HepG2 (cell line): Measurements from ENCODE around the gene TULP4. TPM values are rescaled to one million over a fixed set of nuclear protein-coding genes. Genes with fewer than 3 reads are reported as not detected.

Experiments
- ATAC-seq: fragments of 200-7000 bp; cut with Tn5 transposase; 3 replicates; pipeline ENCODE4 v1.9.1; 2020; ENCODE audit warnings: mild to moderate bottlenecking, moderate library complexity
- BruUV-seq: library from RNA; stranded (reverse); fragments of 400-500 nt; replicated peaks from 2 replicates; lab custom pipeline; 2021; lab: Mats Ljungman, UMichigan
- CTCF ChIA-PET: fragments of 300-600 bp; formaldehyde crosslinking; extraction: SDS; loops from one replicate; lab custom pipeline; 2021; ENCODE audit warnings: low total read pairs, inconsistent platforms, low intra/inter-chr PET ratio; lab: Yijun Ruan, JAX
- POLR2A ChIA-PET: fragments of 350-600 bp; sonication (Branson Sonifier 250); formaldehyde crosslinking; loops from one replicate; lab custom pipeline; 2020; ENCODE audit warnings: antibody characterized with exemption, inconsistent platforms; lab: Yijun Ruan, JAX
- DNase-seq: peaks from one replicate; pipeline ENCODE4 v3.0.0-alpha.2; 2015; ENCODE audit warnings: low spot score
- FAIRE-seq: peaks from 3 replicates; lab custom pipeline; 2011; peaks lifted over from hg19 to GRCh38; lab: Jason Lieb, UNC
- H2AFZ ChIP-seq: one replicate; pipeline ENCODE4 v1.6.1; 2011; ENCODE audit warnings: low read length, inconsistent platforms
- H3K27ac ChIP-seq: fragments of 300-600 bp; 3 replicates; pipeline ENCODE4 v1.8.0; 2011; ENCODE audit warnings: mixed run types, mild to moderate bottlenecking, mixed read lengths, low read length, inconsistent platforms; ENCODE audit not compliant: insufficient read depth; ENCODE audit errors: extremely low read length
- H3K27me3 ChIP-seq, 2 experiments: fragments of 200-600 bp in 1 of 2; 2 replicates in 1 of 2; 3 replicates in 1 of 2; pipeline versions ENCODE4 v1.6.0 to v1.8.0; 2011; ENCODE audit warnings: low read length in 2 of 2, mild to moderate bottlenecking in 2 of 2, moderate library complexity in 2 of 2, inconsistent platforms in 1 of 2; ENCODE audit not compliant: insufficient read depth in 2 of 2, control insufficient read depth in 1 of 2
- H3K36me3 ChIP-seq, 2 experiments: fragments of 200-600 bp in 1 of 2; replicated peaks in 1 of 2; 2 replicates in 1 of 2; 3 replicates in 1 of 2; pipeline versions ENCODE4 v1.5.1 to v1.8.0; 2011; ENCODE audit warnings: low read length in 2 of 2, inconsistent platforms in 1 of 2; ENCODE audit not compliant: insufficient read depth in 2 of 2, control insufficient read depth in 1 of 2
- H3K4me1 ChIP-seq: 2 replicates; pipeline ENCODE4 v1.5.1; 2012; ENCODE audit warnings: low read length, inconsistent platforms; ENCODE audit not compliant: insufficient read depth
- H3K4me2 ChIP-seq: 2 replicates; pipeline ENCODE4 v1.6.0; 2011; ENCODE audit warnings: low read depth, low read length, inconsistent platforms
- H3K4me3 ChIP-seq, 3 experiments: fragments of 200-600 bp in 1 of 3; sonication (generic), shearing (Covaris generic) in 1 of 3; replicated peaks in 1 of 3; 2 replicates each; pipeline ENCODE4 v1.5.1; 2011 to 2016; ENCODE audit warnings: low read length in 3 of 3, inconsistent platforms in 2 of 3, low read depth in 2 of 3, mild to moderate bottlenecking in 2 of 3, control low read depth in 1 of 3, mixed read lengths in 1 of 3; ENCODE audit not compliant: insufficient read depth in 1 of 3
- H3K79me2 ChIP-seq: one replicate; pipeline ENCODE4 v1.6.1; 2011; ENCODE audit warnings: low read length, inconsistent platforms; ENCODE audit not compliant: insufficient read depth
- H3K9ac ChIP-seq: 2 replicates; pipeline ENCODE4 v1.6.0; 2011; ENCODE audit warnings: mild to moderate bottlenecking, low read depth, low read length, inconsistent platforms; ENCODE audit not compliant: insufficient read depth
- H3K9me3 ChIP-seq: 2 replicates; pipeline ENCODE4 v1.5.1; 2012; ENCODE audit warnings: mild to moderate bottlenecking, low read length
- H4K20me1 ChIP-seq: 2 replicates; pipeline ENCODE4 v1.6.0; 2011; ENCODE audit warnings: inconsistent platforms, mild to moderate bottlenecking, low read length, moderate library complexity; ENCODE audit not compliant: insufficient read depth
- CBFB ChIP-seq: sonication (generic); formaldehyde crosslinking; IDR thresholded peaks from 2 replicates; pipeline ENCODE4 v1.4.0; 2020; ENCODE audit warnings: missing genetic modification reagents
- RORA ChIP-seq: sonication (generic); formaldehyde crosslinking; IDR thresholded peaks from 2 replicates; pipeline ENCODE4 v1.5.0; 2020; ENCODE audit warnings: mild to moderate bottlenecking, missing genetic modification reagents, moderate library complexity
- SP140L ChIP-seq: sonication (generic); formaldehyde crosslinking; IDR thresholded peaks from 2 replicates; pipeline ENCODE4 v1.4.0; 2020; ENCODE audit warnings: missing genetic modification reagents, borderline replicate concordance
- ZIK1 ChIP-seq: sonication (generic); formaldehyde crosslinking; IDR thresholded peaks from 2 replicates; pipeline ENCODE4 v1.5.0; 2020; ENCODE audit warnings: mild to moderate bottlenecking, low read depth, missing genetic modification reagents, borderline replicate concordance
- ZNF207 ChIP-seq: fragments of 450-650 bp; IDR thresholded peaks from 2 replicates; pipeline ENCODE4 v1.6.1; 2016; ENCODE audit warnings: antibody characterized with exemption, borderline replicate concordance
- ZNF556 ChIP-seq: sonication (generic); formaldehyde crosslinking; IDR thresholded peaks from 2 replicates; pipeline ENCODE4 v1.4.0; 2020; ENCODE audit warnings: mild to moderate bottlenecking, missing genetic modification reagents, borderline replicate concordance
- WGBS: methylation state at CpG from one replicate; pipeline ENCODE4 v1.1.6; 2017; ENCODE audit warnings: low lambda C conversion rate; 5-methylcytosine and 5-hydroxymethylcytosine counted together
- in situ Hi-C: cut with HindIII; loops from 2 replicates; pipeline ENCODE4 v1.10.0; 2017; ENCODE audit warnings: low pct_unique_long_range_greater_than_20kb; ENCODE audit not compliant: extremely low pct_ligation_motif_present
- intact Hi-C: fragments of 100-400 bp; cut with micrococcal nuclease; formaldehyde crosslinking; loops from one replicate; pipeline ENCODE4 v1.10.0; 2022; ENCODE audit not compliant: unreplicated experiment
- polyA plus RNA-seq, 8 experiments: library from polyadenylated mRNA; depleted of rRNA in 3 of 8; stranded (reverse) in 7 of 8; unstranded in 1 of 8; fragments of >200 nt; fragmentation: Illumina TruSeq in 4 of 8; extraction: Trizol in 4 of 8; gene quantifications; 2 replicates each; pipeline versions ENCODE4 v1.2.1 to v1.2.3, GENCODE V29; 2011 to 2016; ENCODE audit warnings: low read depth in 4 of 8, missing spikeins in 1 of 8, mixed read lengths in 1 of 8; ENCODE audit not compliant: insufficient read depth in 1 of 8
- total RNA-seq, 5 experiments: library from RNA; depleted of rRNA; stranded (reverse); fragments of >200 nt; fragmentation: Illumina TruSeq; extraction: Trizol; gene quantifications; 2 replicates each; pipeline ENCODE4 v1.2.3, GENCODE V29; 2016; ENCODE audit warnings: low read depth in 1 of 5
- TF ChIP-seq, protein P1 (sequence below), 2 experiments: sonication (generic) in 1 of 2; formaldehyde crosslinking in 1 of 2; IDR thresholded peaks; 2 replicates each; pipeline versions ENCODE4 v1.5.1 to v1.6.1; 2011 to 2020; ENCODE audit warnings: borderline replicate concordance in 1 of 2, low read depth in 1 of 2, low read length in 1 of 2, mild to moderate bottlenecking in 1 of 2, missing genetic modification reagents in 1 of 2, moderate library complexity in 1 of 2

Gene TULP4
- total and polyA plus RNA-seq, 2 of the 13 experiments (the other 11 are each of a cell fraction or from before 2014, with no cell fraction given) = 21.1 to 122 TPM

DNA sequence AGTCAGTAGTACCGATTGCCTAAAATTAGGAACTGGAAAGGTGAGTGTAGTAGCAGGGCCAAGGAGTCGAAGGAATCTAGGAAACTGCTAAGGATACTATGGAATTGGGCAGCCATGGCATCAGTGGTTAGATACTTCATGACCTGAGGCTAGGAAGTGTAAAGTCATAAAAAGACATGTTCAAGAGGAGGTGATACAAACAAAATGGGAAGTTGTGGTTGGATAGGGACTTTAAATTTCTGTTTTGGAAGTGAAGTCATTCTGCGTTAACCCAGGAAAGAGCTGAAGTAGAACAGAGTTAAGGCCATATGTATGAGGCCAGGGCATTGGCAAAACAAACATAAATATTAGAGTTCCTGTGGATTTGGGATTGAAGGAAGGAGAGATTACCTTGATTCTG lies 159.1 kb downstream of the TULP4 start:
- DNase-seq = no peak
- Histone ChIP-seq H3K4me1 (no peaks in the 10 kb centered on the region), H2AFZ (no peak overlapping the region)
- in situ Hi-C loops = no loop called here
- TF ChIP-seq ZNF207 (no peak), ZIK1 (CRISPR knock-in tag) (no peak), CBFB (CRISPR knock-in tag) (no peak), SP140L (CRISPR knock-in tag) (no peak), ZNF556 (CRISPR knock-in tag) (no peak), RORA (CRISPR knock-in tag) (no peak)
- TF ChIP-seq, protein P1, sequence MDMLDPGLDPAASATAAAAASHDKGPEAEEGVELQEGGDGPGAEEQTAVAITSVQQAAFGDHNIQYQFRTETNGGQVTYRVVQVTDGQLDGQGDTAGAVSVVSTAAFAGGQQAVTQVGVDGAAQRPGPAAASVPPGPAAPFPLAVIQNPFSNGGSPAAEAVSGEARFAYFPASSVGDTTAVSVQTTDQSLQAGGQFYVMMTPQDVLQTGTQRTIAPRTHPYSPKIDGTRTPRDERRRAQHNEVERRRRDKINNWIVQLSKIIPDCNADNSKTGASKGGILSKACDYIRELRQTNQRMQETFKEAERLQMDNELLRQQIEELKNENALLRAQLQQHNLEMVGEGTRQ (IDR thresholded peaks at IDR 0.05; ENCODE audit: low read depth, low read length) = no peak
- TF ChIP-seq, protein P1 (CRISPR knock-in tag; IDR thresholded peaks at IDR 0.05; ENCODE audit: borderline replicate concordance) = no peak
- TF ChIP-seq, all 625 proteins: peak for 0
- Histone ChIP-seq H4K20me1 (no peaks in the 10 kb centered on the region), H3K9me3 (no peaks in the 10 kb centered on the region), H3K4me3 (no peak overlapping the region), H3K4me2 (no peak overlapping the region), H3K27me3 (no peaks in the 10 kb centered on the region), H3K9ac (no peak overlapping the region), H3K27ac (no peak overlapping the region), H3K36me3 (peaks cover 11 to 51% of the 10 kb centered on the region in 2 experiments; a peak in 4 of 5 replicates), H3K79me2 (no peaks in the 10 kb centered on the region)
- intact Hi-C loops = no loop called here
- ChIA-PET POLR2A (no interaction called here), CTCF (no interaction called here)
- BruUV-seq = no TSS peak
- WGBS = over 99% methylated on average over 3 of the region's 3 CpGs
- FAIRE-seq (no peak), ATAC-seq (no peak)
